ENCODE data around the gene GCNT2. TPM values are rescaled to one million over a fixed set of nuclear protein-coding genes. Genes with fewer than 3 reads are reported as not detected.

Gene GCNT2
- total RNA-seq, 1 donor from 2014 or later, result 16.7 TPM

DNA sequence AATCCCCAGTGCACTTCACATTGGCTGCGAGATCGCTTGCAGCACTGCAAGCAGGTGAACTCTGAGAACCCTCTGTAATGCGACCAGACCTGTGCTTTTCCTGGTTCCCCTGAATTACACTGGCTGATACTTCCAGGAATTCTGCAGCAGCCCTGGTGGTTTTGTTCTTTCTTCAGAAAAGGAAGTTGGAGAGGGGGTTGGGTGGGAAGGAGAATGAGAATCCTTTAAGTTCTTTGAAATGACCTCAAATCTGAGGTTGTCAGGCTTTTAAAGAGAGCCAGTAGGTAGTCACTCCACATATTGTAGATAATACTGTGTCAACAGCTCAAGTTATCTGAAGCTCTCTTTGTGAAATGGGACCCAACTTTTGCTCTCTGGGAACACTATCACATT, 62.4 kb downstream of the GCNT2 start:
- no peak overlapping the region for H3K4me3 ChIP-seq
- no peaks in the 10 kb centered on the region for H3K27me3 ChIP-seq
- TF ChIP-seq, protein P1, sequence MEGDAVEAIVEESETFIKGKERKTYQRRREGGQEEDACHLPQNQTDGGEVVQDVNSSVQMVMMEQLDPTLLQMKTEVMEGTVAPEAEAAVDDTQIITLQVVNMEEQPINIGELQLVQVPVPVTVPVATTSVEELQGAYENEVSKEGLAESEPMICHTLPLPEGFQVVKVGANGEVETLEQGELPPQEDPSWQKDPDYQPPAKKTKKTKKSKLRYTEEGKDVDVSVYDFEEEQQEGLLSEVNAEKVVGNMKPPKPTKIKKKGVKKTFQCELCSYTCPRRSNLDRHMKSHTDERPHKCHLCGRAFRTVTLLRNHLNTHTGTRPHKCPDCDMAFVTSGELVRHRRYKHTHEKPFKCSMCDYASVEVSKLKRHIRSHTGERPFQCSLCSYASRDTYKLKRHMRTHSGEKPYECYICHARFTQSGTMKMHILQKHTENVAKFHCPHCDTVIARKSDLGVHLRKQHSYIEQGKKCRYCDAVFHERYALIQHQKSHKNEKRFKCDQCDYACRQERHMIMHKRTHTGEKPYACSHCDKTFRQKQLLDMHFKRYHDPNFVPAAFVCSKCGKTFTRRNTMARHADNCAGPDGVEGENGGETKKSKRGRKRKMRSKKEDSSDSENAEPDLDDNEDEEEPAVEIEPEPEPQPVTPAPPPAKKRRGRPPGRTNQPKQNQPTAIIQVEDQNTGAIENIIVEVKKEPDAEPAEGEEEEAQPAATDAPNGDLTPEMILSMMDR (IDR thresholded peaks at IDR 0.05), result no peak
- intact Hi-C loops (cut with DNase I), result no loop called here
- DNase-seq (ENCODE audit: low spot score in 2 of 2), result no peak
- no peaks in the 10 kb centered on the region for H3K9me3 ChIP-seq
- peaks cover 0 to 6% of the 10 kb centered on the region in 2 donors for H3K4me1 ChIP-seq
- H3K27ac ChIP-seq, result no peak overlapping the region
- H3K36me3 ChIP-seq, result no peaks in the 10 kb centered on the region

DNA sequence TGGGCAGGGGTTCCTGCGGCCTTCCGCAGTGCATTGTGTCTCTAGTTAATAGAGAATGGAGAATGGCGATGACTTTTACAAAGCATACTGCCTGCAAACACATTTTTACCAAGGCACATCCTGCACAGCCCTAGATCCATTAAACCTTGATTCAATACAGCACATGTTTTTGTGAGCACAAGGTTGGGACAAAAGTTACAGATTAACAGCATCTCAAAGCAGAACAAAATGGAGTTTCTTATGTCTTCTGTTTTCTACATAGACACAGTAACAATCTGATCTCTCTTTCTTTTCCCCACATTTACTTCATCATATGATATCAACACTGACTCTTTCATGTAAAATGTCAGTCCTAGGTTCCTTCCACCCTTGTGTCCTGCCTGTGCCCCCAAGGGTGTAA, 63.5 kb downstream of the GCNT2 start:
- H3K4me1 ChIP-seq, result peaks cover 0 to 6% of the 10 kb centered on the region in 2 donors
- TF ChIP-seq, protein P1 (IDR thresholded peaks at IDR 0.05), result no peak
- intact Hi-C loops (cut with DNase I), result no loop called here
- H3K27me3 ChIP-seq, result no peaks in the 10 kb centered on the region
- no peaks in the 10 kb centered on the region for H3K9me3 ChIP-seq
- no peak overlapping the region for H3K27ac ChIP-seq
- no peak overlapping the region for H3K4me3 ChIP-seq
- H3K36me3 ChIP-seq, result no peaks in the 10 kb centered on the region
- DNase-seq (ENCODE audit: low spot score in 2 of 2), result no peak

DNA sequence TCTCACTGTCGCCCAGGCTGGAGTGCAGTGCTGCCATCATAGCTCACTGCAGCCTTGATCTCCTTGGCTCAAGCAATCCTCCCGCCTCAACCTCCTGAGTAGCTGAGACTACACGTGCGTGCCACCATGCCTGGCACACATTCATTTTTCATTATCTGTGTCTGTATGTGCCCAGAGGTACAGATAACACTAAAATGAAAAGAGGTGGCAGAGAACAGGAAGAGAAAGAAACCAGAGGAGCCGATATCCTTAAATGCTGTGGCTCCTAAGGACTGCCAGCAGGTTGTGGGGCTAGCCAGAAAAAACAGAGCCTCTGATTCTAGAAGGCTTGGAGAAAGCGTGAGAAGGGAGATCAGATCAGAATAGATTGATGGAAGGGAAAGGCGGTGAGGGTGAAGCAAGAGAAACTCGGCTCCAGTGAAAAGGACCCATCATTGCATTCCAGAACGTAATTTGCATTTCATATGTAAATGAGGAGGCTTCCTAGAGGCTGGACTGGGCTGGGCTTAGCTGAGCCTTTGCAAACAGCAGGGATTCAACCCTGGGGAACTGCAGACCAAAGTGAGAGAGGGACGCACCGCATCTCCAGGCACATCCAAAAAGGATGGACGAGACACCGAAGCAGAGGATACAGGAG, 64.2 kb downstream of the GCNT2 start:
- peak overlapping the region in 1 of 2 donors; percentile 52 for H3K27ac ChIP-seq
- peak overlapping the region; percentile 13 to 41 for H3K4me3 ChIP-seq
- H3K27me3 ChIP-seq, result no peaks in the 10 kb centered on the region
- peaks cover 0 to 6% of the 10 kb centered on the region in 2 donors for H3K4me1 ChIP-seq
- no peaks in the 10 kb centered on the region for H3K9me3 ChIP-seq
- DNase-seq (ENCODE audit: low spot score in 2 of 2), result no peak
- TF ChIP-seq, protein P1 (IDR thresholded peaks at IDR 0.05), result no peak
- intact Hi-C loops (cut with DNase I), result no loop called here
- no peaks in the 10 kb centered on the region for H3K36me3 ChIP-seq

DNA sequence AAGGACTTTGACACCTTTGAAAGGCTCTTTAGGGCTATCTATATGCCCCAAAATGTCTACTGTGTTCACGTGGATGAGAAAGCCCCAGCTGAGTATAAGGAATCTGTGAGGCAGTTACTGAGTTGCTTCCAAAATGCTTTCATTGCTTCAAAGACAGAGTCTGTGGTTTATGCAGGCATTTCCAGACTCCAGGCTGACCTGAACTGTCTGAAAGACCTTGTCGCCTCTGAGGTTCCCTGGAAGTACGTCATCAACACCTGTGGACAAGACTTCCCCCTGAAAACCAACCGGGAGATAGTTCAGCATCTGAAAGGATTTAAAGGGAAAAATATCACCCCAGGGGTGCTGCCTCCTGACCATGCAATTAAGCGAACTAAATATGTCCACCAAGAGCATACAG, 65.2 kb downstream of the GCNT2 start:
- no peak overlapping the region for H3K27ac ChIP-seq
- intact Hi-C loops (cut with DNase I), result no loop called here
- H3K4me1 ChIP-seq, result peaks cover 0 to 6% of the 10 kb centered on the region in 2 donors
- DNase-seq (ENCODE audit: low spot score in 2 of 2), result no peak
- TF ChIP-seq, protein P1 (IDR thresholded peaks at IDR 0.05), result no peak
- no peaks in the 10 kb centered on the region for H3K27me3 ChIP-seq
- no peaks in the 10 kb centered on the region for H3K9me3 ChIP-seq
- H3K4me3 ChIP-seq, result peak overlapping the region in 1 of 2 donors; percentile 41
- H3K36me3 ChIP-seq, result no peaks in the 10 kb centered on the region

GRCh38 chr6:10587656-10588406, 66.7 kb downstream of the GCNT2 start:
- H3K27me3 ChIP-seq, result no peaks in the 10 kb centered on the region
- no peaks in the 10 kb centered on the region for H3K36me3 ChIP-seq
- no peaks in the 10 kb centered on the region for H3K9me3 ChIP-seq
- H3K4me1 ChIP-seq, result peaks cover 0 to 3% of the 10 kb centered on the region in 2 donors
- TF ChIP-seq, protein P1 (IDR thresholded peaks at IDR 0.05), result no peak
- no peak overlapping the region for H3K27ac ChIP-seq
- intact Hi-C loops (cut with DNase I), result no loop called here
- DNase-seq (ENCODE audit: low spot score in 2 of 2), result no peak
- no peak overlapping the region for H3K4me3 ChIP-seq
